Lung microvascular endothelial cell (primary cell): Measurements from ENCODE around the gene ACTRT3. TPM values are rescaled to one million over a fixed set of nuclear protein-coding genes. Genes with fewer than 3 reads are reported as not detected.

Experiments used
- DNase-seq, 2 donors: peaks; one replicate each; pipeline versions ENCODE4 v3.0.0 to v3.0.0-alpha.2; 2010; ENCODE audit warnings: low read depth in 2 of 2
- total RNA-seq: library from RNA; depleted of rRNA; stranded (reverse); fragments of >200 nt; gene quantifications from 2 replicates; pipeline ENCODE4 v1.2.1, GENCODE V29; 2014

ACTRT3 gene
- total RNA-seq: 0.99 and 2.0 TPM in 2 replicates

DNA sequence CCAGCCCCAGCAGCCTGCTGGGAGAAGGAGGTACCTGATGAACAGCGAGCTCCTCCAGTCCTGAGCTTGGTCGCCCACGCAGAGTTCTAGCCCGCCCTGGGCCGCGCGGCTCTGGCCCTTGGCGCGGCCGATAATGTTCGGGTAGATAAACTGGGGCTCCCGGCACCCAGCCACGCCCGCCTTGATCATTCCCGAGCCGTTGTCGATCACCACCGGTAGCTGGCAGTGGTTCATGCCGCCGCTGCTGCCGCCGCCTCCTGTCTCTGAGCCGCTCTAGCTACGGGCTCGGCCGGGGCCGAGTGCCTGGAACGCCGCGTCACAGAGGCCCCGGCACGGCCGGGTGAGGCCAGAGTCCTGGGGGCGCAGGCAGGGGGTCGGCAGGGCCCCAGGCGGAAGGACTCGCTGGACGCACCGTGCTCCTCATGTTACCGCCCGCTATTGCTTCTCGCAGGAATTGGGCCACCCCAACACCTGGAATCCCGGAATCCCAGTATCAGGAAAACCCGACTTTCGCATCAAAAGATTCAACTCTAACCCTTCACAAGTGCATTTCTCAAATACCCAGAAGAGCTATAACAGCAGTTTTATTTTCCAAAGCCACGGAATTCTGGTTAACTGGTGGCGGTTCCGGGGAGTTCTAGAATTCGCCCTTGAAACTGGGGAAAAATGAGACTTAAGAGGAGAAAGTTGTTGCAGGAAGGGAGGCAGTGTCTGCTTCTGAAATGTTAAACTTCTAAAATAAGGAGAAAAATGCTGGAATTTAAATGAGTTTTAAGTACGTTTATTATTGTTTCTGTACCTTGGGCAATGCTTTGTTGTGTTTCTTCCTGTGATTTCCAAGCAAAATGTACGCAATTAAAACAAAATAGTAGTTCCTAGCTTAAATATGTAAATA, at the start of gene ACTRT3:
ACTRT3 (minus strand) TSS at position 275 of the 895 bp plus-strand sequence; CDS start at position 234, 41 bp downstream.
- peak; percentile 53 to 61 for DNase-seq

DNA sequence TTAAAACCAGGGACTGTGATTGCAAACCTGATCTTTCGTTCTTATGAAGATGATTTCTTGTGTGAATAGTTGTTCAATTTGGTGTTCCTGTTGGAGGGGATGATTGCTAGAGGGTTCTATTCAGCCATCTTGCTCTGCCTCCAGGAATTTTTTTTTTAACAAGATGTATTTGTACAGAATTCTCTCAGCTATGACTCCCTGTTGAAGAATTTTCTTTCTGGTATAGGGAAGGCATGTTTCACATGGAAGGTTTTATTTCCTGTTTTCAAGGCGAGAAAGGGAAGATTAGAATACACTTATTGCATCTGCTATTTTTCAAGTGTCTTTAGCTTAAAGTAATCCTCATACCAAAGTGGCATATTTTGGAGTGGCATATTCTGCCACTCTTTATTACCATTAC, 49.0 kb upstream of the ACTRT3 start:
- no peak for DNase-seq

DNA sequence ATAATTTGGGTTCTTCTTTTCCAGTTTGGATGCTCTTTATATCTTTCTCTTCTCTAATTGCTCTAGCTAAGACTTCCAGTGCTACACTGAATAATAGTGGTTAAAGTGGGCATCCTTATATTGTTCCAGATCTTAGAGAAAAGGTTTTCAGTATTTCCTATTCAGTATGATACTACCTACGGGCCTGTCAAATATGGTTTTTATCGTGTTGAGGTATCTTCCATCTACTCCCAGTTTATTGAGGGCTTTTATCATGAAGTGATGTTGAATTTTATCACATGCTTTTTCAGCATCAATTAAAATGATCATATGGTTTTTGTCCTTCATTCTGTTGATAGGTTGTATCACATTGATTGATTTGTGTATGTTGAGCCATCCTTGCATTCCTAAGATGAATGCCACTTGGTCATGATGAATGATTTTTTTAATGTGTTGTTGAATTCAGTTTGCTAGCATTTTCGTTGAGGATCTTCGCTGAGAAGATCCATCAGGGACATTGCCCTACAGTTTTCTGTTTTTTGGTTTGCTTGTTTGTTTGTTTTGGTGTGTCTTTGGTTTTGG, 46.3 kb upstream of the ACTRT3 start:
- no peak for DNase-seq

DNA sequence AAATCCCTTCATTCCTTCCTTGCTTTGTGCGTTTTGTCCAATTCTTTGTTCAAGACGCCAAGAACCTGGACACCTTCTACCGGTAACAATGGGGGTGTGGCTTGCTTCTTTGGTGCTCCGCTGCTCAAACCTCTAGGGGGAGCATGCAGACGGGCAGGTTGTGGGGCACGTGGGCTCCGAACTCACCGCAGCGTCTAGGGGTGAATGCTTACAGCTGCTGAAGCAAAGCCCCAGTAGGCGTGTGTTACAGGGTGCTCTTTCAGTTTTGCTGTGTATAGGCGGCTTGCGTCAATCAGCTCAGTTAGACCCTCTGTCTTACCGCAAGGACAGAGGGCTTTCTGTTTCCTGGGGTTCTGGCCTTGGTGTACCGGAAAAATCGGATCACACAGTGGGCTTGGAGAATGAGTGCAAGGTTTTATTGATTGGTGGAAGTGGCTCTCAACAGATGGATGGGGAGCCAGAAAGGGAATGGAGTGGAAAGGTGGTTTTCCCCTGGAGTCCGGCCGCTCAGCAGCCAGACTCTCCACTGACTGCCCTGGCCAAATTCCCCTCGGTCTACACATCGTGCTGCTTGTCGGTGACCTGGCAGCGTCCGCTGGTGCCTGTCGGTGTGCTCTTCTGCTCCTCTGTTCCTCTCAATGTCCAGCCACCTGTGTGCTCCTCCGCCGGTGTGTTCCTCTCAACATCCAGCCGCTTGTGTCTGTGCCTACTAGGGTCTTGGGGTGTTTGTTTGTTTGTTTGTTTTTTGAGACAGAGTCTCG, 44.6 kb upstream of the ACTRT3 start:
- peak; percentile 14 to 53 for DNase-seq

DNA sequence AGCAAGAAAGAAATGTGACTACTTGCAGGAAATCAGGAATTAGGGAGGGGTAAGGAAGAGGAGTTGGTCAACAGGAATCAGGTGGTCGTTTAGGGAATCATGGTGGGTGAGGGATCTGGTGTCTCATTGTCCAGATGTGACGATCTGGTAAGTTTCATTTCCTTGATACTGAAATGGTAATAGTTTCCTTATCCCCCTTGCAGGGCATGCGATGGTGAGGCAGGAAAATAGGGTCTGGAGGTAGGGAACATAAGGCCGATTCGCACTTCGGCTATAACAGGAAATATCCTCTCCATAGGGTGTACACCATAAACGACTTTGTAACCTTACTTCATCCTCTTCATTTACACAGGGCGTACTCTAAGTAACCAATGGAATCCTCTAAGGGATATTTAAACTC, 43.9 kb upstream of the ACTRT3 start:
- no peak for DNase-seq

DNA sequence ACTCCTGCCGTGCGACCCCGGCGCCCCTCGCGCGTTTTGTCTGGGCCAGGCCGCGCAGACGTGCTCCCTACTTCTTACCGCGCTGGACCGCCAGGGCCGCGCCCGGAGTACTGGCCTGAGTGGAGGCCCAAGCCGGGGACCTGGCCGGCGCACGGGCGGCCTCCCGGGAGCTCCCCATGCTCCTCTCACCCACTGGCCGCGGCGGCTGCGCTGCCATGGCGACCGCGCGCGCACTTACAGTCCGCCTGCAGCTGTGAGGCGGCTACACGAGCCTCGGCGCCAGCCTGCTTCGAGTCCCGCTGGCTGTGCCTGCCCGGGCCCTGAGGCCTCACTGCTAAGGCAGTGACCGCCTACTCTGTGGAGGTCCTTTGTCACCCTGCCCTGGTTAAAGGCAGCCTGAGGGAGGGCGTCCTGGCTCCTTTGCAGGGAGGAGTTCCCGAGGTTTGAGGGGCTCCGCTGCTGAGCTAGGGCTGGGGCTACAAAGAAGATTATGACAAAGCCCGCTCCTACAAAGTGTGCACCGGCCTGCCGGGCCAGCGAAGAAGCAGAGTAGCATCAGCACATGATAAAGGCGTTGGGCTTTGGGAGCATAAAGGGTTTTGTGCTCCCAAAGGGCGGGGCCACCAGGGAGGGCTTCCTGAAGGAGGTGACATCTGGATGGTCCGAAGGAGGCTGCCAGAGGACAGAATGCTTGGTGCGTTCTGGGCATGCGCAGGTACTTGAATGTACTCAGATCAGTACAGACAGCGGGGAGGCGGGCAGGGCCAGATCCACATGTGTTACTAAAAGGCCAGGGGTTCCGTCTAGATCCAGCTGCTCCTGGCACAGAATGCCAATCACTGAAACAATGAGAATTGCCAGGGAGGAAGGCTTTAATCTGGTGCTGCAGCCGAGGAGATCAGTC, 43.2 kb upstream of the ACTRT3 start, which contains the start of the genes LRRC34 and LRRIQ4:
LRRC34 (minus strand) TSS at position 573 of the 904 bp plus-strand sequence; CDS start at position 217, 356 bp downstream.
LRRIQ4 (plus strand) TSS at position 539 of the 904 bp plus-strand sequence. CDS start 9,052 bp downstream, outside the sequence.
- DNase-seq: peak; percentile 74 to 80

DNA sequence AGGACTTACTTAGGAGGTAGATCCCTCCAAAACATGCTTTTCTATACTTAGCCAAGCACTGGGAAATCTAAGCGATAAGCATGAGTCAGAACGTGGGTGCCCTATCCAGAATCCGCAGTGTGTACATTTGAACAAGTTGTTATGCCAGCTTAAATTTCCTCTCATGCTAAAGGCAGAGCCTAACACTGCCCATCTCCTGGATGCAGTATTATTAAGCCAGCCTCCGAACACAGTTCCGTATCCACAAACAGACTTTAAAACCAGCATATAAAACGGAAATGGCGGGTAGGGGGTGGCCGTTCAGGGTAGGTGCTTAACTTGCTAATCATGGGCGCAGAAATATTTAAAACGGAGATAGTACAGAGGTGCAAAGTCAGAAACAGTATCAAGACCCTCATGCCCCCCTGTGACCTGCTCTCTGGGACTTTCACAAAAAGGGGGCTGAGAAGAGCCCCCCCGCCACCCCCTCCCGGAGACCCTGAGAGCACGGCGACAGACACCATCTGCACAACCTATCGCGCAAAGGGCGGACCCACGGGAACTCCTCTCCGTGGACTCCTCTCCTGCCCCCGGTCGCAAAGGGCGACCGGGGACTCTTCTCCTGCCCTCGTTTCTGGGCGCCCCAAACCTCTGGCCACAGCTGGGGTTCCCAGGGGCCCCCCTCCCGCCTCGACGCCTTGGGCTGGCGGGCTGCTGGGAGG, 42.4 kb upstream of the ACTRT3 start:
- peak in 1 of 2 donors; percentile 48 for DNase-seq

DNA sequence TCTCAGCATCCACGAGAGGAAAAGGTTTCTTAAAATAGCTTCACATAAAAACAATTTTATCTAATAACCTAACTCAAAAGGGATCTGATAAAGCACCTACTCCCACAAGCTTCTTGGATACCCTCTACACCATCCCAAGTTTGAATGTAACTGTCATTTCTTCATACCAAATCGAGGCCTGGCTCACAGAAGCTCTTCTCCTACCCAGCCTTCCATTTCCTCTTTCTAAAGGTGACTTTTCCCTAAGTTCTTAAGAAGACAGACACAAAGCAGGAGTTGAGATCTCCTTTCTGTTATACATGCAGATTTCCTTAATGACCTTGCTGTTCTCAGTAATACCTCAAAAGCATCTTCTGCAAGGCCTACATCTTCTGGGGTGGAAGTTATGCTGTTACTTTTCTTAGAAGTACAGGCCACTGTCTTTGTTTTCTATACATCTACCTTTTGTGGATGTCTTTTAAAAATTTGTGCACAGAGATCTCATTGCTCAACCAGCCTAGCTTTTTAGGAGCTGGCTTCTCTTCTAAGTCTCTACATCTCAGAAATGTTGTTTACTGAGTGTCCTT, 40.0 kb upstream of the ACTRT3 start:
- DNase-seq: no peak

DNA sequence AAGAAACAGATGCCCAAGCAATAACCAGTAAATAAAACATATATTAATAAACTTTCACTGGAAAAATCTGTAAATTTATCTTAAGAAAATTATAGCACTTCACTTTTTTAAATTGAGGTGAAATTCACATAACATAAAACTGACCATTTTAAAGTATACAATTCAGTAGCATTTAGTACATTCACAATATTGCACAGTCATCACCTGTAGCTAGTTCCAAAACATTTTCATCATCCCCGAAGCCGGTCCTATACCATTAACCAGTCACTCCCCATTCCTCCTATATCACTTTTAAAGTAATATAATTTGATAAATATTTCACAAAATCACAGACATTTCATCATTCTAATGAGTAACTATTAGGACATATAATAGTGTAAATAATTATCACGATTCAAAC, 35.3 kb upstream of the ACTRT3 start:
- DNase-seq: no peak

DNA sequence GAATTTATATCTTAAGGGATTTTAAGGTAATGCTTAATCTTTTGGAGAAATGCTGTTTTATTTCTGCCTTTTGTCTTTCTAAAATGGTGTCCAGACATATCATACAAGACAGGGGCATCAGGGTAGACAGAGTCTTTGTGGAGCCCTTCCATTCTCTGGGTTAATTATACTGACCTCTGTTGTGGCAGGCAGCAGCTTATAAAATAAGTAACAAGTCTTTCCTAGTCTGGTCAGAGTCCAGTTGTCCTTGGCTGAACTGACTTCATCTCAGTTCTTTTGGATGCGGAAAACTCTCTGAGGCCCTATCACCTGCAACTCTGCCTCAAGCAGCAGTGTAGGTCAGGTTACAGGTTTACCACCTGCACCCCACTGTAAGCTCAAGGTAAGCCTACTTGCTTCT, 23.0 kb upstream of the ACTRT3 start:
- no peak for DNase-seq

DNA sequence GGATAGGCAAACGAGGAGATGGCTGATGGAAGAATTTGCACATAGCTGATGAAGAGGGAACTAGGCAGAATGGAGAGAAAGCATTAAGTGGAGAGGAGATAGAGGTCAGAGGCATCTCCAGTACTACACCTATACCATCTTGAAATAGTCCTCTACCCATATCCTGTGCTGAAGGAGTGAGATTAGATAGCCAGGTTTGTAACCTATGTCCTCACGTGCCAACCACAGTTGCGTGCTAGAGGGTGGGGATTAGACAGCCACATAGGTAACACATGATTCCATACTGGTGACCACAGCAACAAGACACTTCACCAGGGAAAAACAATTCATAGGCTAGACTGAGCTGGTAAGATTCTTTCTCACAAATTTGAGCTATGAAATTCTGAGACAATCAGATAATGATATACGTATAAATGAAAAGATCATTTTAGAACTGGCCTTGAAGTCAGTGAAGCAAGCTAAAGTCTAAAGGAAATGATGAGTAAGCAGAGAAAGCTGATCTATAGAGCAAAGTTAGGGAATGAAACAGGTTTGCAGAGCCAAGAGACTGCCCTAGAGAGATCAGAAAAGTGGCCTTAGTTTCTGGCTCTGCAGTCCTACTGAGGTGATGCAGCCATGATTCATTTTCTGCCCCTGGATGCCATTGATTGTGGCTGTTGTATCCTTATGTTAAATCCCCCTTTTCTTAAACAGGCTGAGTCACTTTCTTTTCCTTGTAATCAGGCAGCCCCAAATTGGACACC, 21.5 kb upstream of the ACTRT3 start:
- no peak for DNase-seq

DNA sequence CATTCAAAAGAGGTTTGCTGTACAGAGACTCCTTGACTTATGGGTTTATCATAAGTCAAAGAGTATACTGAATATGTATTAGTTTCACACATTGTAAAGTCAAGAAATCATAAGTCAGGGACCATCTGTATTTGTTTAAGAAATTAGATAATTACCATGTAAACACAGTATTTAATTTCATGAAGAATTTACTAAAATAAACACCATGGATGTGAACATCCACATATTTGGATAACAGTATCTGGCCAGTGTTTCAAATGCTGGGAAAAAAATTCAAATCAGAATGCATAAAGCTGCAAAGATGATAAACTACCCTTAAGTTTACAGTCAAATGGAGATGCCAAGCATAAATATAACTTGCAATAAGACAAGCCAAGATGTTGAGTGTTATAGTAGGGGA, 20.9 kb upstream of the ACTRT3 start:
- no peak for DNase-seq

DNA sequence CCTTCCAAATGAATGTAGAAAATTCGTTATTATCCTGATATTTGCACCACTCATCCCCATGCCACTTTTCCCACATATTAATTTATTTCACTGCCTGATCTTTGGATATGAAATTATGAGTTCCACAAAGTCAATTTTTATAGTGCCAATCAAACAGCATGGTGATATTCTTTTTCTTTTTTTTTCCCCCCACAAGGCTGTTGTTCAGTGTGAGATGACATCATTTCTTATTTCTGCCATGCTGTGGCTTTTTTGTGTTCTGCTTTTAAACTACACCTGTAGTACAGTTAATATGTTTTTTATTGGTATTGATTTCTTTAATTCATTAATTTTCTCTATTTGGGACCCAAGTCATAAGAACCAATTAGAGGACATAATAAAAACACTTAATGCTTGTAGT, 18.4 kb upstream of the ACTRT3 start:
- DNase-seq: no peak

DNA sequence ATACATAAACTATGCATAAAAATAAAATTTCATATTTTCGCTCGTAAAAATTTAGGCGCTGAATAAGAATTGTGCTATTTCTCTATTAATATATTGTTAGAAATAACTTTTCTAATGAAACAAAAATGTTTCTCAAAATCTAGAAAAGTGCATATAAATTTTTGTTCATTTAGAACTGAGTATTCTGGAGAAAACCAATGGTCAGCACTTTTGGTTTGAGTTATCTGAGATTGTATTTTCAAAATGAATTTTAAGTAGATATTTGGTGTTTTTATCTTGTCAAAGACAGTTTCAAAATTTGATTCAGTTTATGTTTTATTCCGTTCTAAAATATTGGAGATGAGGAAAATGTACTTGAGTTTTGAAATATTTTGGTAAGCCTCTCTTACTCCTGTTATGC, 17.8 kb upstream of the ACTRT3 start:
- DNase-seq: no peak

DNA sequence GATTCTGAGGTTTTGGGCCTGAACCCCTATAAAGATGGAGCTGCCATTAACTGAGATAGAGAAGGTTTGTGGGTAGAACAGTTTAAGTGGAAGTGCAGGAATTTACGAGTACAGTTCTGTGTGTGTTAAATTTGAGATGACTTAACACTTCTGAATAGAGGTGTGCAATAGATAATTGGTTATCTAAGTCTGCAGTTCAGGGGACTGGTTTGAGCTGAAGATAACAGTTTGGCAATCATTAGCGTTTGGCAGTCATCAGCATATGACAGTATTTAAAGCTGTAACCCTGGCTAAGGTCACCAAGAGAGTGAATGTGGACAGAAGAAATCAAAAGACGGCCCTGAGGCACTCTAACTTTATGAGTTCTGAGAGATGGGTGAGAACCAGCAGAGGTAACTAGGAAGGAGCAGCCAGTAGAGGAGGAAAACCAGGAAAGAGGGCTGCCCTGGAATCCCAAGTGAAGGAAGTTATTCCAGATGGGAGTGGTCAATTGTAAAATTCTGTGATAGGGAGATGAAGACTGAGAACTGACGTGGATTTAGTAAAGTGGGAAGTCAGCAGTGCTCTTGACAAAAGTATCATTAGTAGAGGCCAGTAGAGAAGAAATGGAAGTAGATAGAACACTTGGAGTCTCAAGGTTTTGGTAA, 12.0 kb upstream of the ACTRT3 start:
- no peak for DNase-seq

DNA sequence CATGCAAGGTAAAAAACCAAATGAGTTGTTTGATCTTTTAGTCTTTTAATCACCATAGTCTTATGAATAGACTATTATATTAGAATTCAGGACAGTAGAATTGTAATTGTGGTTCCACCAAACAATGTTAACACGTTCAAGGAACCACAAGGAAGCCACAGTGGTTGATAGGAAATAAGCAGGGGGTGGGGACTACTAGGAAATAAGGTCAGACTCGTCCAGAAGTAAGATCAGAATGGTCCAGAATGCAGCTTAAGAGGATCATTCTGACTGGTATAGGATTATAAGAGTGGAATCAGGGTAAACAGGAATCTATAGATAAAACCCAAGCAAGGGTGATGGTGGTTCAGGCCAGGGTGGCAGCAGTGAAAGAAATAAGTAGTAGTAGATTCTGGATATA, 11.4 kb upstream of the ACTRT3 start:
- no peak for DNase-seq

DNA sequence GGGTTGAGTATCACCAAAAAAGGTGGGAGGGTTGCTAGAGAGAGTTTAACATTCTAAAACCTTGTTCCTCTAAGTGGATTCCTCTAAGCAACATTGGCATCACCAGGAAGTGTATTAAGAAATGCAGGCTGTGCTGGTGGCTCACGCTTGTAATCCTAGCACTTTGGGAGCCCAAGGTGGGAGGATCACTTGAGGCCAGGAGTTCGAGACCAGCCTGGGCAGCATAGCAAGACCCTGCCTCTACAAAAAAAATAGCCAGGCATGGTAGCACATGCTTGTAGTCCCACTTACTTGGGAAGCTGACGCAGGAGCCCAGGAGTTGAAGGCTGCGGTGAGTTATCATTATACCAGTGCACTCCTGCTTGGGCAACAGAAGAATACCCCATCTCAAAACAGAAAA, 8.5 kb upstream of the ACTRT3 start:
- no peak for DNase-seq

DNA sequence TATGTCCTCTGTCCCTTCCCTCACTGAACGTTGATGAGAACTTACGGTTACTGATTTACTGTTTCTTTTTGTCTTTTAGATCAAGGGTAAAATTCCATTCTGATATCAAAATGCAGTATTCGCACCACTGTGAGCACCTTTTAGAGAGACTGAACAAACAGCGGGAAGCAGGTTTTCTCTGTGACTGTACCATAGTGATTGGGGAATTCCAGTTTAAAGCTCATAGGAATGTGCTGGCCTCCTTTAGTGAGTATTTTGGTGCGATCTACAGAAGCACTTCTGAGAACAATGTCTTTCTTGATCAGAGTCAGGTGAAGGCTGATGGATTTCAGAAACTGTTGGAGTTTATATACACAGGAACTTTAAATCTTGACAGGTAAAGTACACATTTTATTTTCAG, 4.8 kb upstream of the ACTRT3 start:
- peak; percentile 3 to 10 for DNase-seq
